ENCODE measurements around the gene KRTAP10-4.
"Not testable (repeated sequence)": the region's sequence is repeated elsewhere in the genome, so short reads cannot be mapped to it uniquely, and the experiment has no call there.

Gene KRTAP10-4

DNA sequence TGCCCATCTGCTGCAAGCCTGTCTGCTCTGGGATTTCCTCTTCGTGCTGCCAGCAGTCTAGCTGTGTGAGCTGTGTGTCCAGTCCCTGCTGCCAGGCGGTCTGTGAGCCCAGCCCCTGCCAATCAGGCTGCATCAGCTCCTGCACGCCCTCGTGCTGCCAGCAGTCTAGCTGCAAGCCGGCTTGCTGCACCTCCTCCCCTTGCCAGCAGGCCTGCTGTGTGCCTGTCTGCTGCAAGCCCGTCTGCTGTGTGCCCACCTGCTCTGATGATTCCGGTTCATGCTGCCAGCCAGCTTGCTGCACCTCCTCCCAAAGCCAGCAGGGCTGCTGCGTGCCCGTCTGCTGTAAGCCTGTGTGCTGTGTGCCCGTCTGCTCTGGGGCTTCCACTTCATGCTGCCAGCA, 27.6 kb downstream of the KRTAP10-4 start:
- H4K8ac ChIP-seq (ENCODE audit: low read length); H2BK5ac ChIP-seq (ENCODE audit: low read depth, low read length, poor library complexity, severe bottlenecking); H2AFZ ChIP-seq (ENCODE audit: low read depth, low read length); DNase-seq; H3K4me1 ChIP-seq (ENCODE audit: control insufficient read depth, insufficient read depth, low read depth, low read length); H2BK120ac ChIP-seq (ENCODE audit: low read depth, low read length); H3K14ac ChIP-seq (ENCODE audit: low read length in 2 of 2); H3K4ac ChIP-seq (ENCODE audit: low read depth in 1 of 2, low read length in 2 of 2); H3K79me1 ChIP-seq (replicated peaks; ENCODE audit: low read length, poor library complexity, severe bottlenecking); H2BK15ac ChIP-seq (ENCODE audit: low read depth, poor library complexity, severe bottlenecking); H2AK5ac ChIP-seq (ENCODE audit: low read length, severe bottlenecking); H4K91ac ChIP-seq (ENCODE audit: low read length); H3K4me3 ChIP-seq (ENCODE audit: insufficient read depth in 1 of 2, low read depth in 1 of 2, low read length in 2 of 2); H3K27ac ChIP-seq (ENCODE audit: low read length, poor library complexity, severe bottlenecking); H2BK12ac ChIP-seq (ENCODE audit: low read length in 2 of 2); H3K4me2 ChIP-seq (ENCODE audit: low read length, poor library complexity, severe bottlenecking); H3K23ac ChIP-seq (ENCODE audit: low read length in 2 of 2); H3K9me3 ChIP-seq (ENCODE audit: control insufficient read depth, low read length); H3K18ac ChIP-seq (ENCODE audit: low read depth in 1 of 2, low read length in 2 of 2); H3K9ac ChIP-seq (ENCODE audit: low read length); H3K36me3 ChIP-seq (ENCODE audit: control insufficient read depth in 1 of 2, insufficient read depth in 2 of 2, low read depth in 1 of 2, low read length in 2 of 2): not testable (repeated sequence)
- H3K27me3 ChIP-seq (ENCODE audit: control insufficient read depth in 1 of 2, insufficient read depth in 1 of 2, low read length in 2 of 2), result peaks cover 3 to 21% of the 10 kb centered on the region in 2 experiments
- WGBS, result 78% methylated on average over 10 of the region's 10 CpGs

DNA sequence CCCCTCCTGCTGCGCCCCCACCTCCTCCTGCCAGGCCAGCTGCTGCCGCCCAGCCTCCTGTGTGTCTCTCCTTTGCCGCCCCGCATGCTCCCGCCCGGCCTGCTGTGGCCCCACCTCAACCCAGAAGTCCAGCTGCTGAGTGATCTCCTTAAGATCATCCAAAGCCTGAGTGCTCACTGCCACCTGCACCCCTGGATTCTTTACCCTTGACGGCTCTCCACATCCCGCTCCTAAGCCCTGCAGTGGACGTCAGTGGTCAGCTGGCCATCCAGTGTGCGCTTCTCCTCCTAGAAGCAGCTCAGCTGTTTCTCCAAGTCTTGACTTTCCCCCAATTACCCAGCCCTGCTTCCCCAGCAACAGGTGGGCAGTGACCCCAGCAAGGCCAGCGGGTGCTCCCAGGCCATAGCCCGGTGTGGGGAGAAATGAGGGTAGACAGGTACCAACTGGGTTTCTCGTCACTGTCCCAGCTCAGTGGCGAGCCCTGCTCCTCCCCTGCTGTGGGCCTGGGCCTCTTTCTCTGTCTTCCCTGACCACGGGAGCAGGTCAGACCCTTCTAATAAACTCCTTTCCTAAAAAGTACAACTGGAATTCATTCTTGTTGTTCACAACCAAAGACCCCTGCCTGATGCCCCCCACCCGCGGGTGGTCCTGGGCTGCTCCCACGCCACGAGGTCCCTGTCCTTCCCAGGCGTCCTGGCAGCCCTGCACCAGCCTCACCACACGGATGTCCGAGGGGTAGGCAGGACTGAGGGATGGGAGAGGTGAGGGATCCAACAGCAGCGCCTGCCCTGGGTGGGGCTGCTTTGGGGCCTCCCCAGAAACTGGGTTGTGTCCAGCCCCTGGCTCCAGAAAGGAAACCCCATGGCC, 28.3 kb downstream of the KRTAP10-4 start:
- no peak for DNase-seq
- no peak overlapping the region for H3K27ac ChIP-seq (ENCODE audit: low read length, poor library complexity, severe bottlenecking)
- H3K79me1 ChIP-seq (replicated peaks; ENCODE audit: low read length, poor library complexity, severe bottlenecking), result no peaks in the 10 kb centered on the region
- no peaks in the 10 kb centered on the region for H3K4me1 ChIP-seq (ENCODE audit: control insufficient read depth, insufficient read depth, low read depth, low read length)
- H3K27me3 ChIP-seq (ENCODE audit: control insufficient read depth in 1 of 2, insufficient read depth in 1 of 2, low read length in 2 of 2), result peaks cover 3 to 21% of the 10 kb centered on the region in 2 experiments
- 87% methylated on average over 21 of the region's 23 CpGs for WGBS
- H3K36me3 ChIP-seq (ENCODE audit: control insufficient read depth in 1 of 2, insufficient read depth in 2 of 2, low read depth in 1 of 2, low read length in 2 of 2), result no peaks in the 10 kb centered on the region
- H2AK5ac ChIP-seq (ENCODE audit: low read length, severe bottlenecking), result no peak overlapping the region
- no peak overlapping the region for H3K4ac ChIP-seq (ENCODE audit: low read depth in 1 of 2, low read length in 2 of 2)
- peaks cover 3% of the 10 kb centered on the region for H3K9me3 ChIP-seq (ENCODE audit: control insufficient read depth, low read length)
- no peak overlapping the region for H3K23ac ChIP-seq (ENCODE audit: low read length in 2 of 2)
- no peak overlapping the region for H3K18ac ChIP-seq (ENCODE audit: low read depth in 1 of 2, low read length in 2 of 2)
- no peak overlapping the region for H2AFZ ChIP-seq (ENCODE audit: low read depth, low read length)
- no peak overlapping the region for H3K14ac ChIP-seq (ENCODE audit: low read length in 2 of 2)
- no peak overlapping the region for H2BK15ac ChIP-seq (ENCODE audit: low read depth, poor library complexity, severe bottlenecking)
- no peak overlapping the region for H2BK5ac ChIP-seq (ENCODE audit: low read depth, low read length, poor library complexity, severe bottlenecking)
- H4K8ac ChIP-seq (ENCODE audit: low read length), result no peak overlapping the region
- no peak overlapping the region for H4K91ac ChIP-seq (ENCODE audit: low read length)
- H3K4me3 ChIP-seq (ENCODE audit: insufficient read depth in 1 of 2, low read depth in 1 of 2, low read length in 2 of 2), result no peak overlapping the region
- H3K9ac ChIP-seq (ENCODE audit: low read length), result no peak overlapping the region
- no peak overlapping the region for H2BK120ac ChIP-seq (ENCODE audit: low read depth, low read length)
- no peak overlapping the region for H3K4me2 ChIP-seq (ENCODE audit: low read length, poor library complexity, severe bottlenecking)
- no peak overlapping the region for H2BK12ac ChIP-seq (ENCODE audit: low read length in 2 of 2)

DNA sequence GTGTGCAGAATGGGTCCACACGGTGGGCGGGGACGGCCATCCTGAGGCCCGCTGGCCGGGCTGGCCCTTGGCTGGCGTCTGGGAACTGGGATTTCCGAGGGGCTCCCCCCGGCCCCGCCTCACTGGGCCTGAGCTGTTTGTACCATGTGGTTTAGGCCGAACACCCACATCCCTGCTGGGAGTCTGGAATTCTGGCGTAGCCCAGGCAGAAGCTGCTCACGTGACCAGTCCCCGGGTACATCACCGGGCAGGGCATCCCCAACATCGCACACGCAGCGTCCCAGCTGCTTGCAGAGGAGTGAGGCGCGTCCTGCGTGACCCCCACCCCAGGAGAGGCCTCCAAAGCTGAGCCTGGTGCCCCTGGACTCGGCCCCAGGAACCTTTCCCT, 28.9 kb downstream of the KRTAP10-4 start:
- Histone ChIP-seq H3K27ac (ENCODE audit: low read length, poor library complexity, severe bottlenecking) (no peak overlapping the region), H3K27me3 (ENCODE audit: control insufficient read depth in 1 of 2, insufficient read depth in 1 of 2, low read length in 2 of 2) (peaks cover 3 to 21% of the 10 kb centered on the region in 2 experiments), H3K4ac (ENCODE audit: low read depth in 1 of 2, low read length in 2 of 2) (no peak overlapping the region), H3K18ac (ENCODE audit: low read depth in 1 of 2, low read length in 2 of 2) (no peak overlapping the region), H4K8ac (ENCODE audit: low read length) (no peak overlapping the region), H3K79me1 (replicated peaks; ENCODE audit: low read length, poor library complexity, severe bottlenecking) (no peaks in the 10 kb centered on the region), H2AFZ (ENCODE audit: low read depth, low read length) (no peak overlapping the region), H3K23ac (ENCODE audit: low read length in 2 of 2) (no peak overlapping the region), H3K9ac (ENCODE audit: low read length) (no peak overlapping the region), H2BK15ac (ENCODE audit: low read depth, poor library complexity, severe bottlenecking) (no peak overlapping the region), H2BK120ac (ENCODE audit: low read depth, low read length) (no peak overlapping the region), H3K9me3 (ENCODE audit: control insufficient read depth, low read length) (peaks cover 3% of the 10 kb centered on the region), H3K14ac (ENCODE audit: low read length in 2 of 2) (no peak overlapping the region), H2AK5ac (ENCODE audit: low read length, severe bottlenecking) (no peak overlapping the region), H3K36me3 (ENCODE audit: control insufficient read depth in 1 of 2, insufficient read depth in 2 of 2, low read depth in 1 of 2, low read length in 2 of 2) (no peaks in the 10 kb centered on the region), H3K4me3 (ENCODE audit: insufficient read depth in 1 of 2, low read depth in 1 of 2, low read length in 2 of 2) (no peak overlapping the region), H2BK5ac (ENCODE audit: low read depth, low read length, poor library complexity, severe bottlenecking) (no peak overlapping the region), H4K91ac (ENCODE audit: low read length) (no peak overlapping the region), H3K4me2 (ENCODE audit: low read length, poor library complexity, severe bottlenecking) (no peak overlapping the region), H3K4me1 (ENCODE audit: control insufficient read depth, insufficient read depth, low read depth, low read length) (no peaks in the 10 kb centered on the region), H2BK12ac (ENCODE audit: low read length in 2 of 2) (no peak overlapping the region)
- DNase-seq, result no peak
- WGBS, result 84% methylated on average over 20 of the region's 21 CpGs

DNA sequence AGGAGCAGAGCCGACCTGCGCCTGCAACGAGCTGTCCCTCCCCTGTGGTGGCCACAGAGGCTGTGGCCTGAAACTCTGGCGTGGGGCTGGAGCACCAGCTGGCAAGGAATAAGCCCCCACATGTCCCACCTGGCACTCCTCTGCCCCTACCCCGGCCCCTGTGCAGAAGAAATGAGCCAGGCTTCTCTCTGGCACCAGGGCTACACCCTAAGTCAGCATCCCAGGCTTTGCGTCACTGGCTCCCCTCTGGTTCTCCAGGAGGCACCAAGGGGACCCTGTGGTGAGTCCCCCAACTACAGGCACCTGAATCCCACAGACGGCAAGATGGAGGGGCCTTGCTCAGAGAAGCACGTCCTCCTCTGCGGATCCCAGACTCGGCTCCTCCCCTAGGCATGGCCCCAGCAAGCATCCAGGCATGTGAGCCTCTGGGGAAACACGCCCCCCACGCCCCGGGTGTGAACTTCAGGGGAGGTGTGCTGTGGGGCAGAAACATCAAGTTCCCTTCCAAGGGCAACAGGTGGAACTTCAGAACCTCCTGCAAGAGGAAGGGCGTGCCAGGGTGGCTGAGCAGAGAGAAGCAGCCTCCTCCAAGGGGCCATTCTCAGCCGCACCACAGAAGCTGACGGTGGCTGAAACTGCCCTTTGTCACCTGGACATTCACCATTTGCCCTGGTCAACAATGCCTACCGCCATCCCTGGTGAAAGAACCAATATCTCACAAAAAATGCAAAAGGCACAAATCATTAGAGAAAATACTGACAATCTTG, 29.8 kb downstream of the KRTAP10-4 start:
- Histone ChIP-seq H4K8ac (ENCODE audit: low read length) (no peak overlapping the region), H3K27me3 (ENCODE audit: control insufficient read depth in 1 of 2, insufficient read depth in 1 of 2, low read length in 2 of 2) (peaks cover 3 to 17% of the 10 kb centered on the region in 2 experiments), H2AFZ (ENCODE audit: low read depth, low read length) (no peak overlapping the region), H3K27ac (ENCODE audit: low read length, poor library complexity, severe bottlenecking) (no peak overlapping the region), H3K9me3 (ENCODE audit: control insufficient read depth, low read length) (peaks cover 9% of the 10 kb centered on the region), H3K79me1 (replicated peaks; ENCODE audit: low read length, poor library complexity, severe bottlenecking) (no peaks in the 10 kb centered on the region), H3K23ac (ENCODE audit: low read length in 2 of 2) (no peak overlapping the region), H3K9ac (ENCODE audit: low read length) (no peak overlapping the region), H2AK5ac (ENCODE audit: low read length, severe bottlenecking) (no peak overlapping the region), H2BK5ac (ENCODE audit: low read depth, low read length, poor library complexity, severe bottlenecking) (no peak overlapping the region), H4K91ac (ENCODE audit: low read length) (no peak overlapping the region), H2BK15ac (ENCODE audit: low read depth, poor library complexity, severe bottlenecking) (no peak overlapping the region), H3K4ac (ENCODE audit: low read depth in 1 of 2, low read length in 2 of 2) (no peak overlapping the region), H3K4me1 (ENCODE audit: control insufficient read depth, insufficient read depth, low read depth, low read length) (no peaks in the 10 kb centered on the region), H3K36me3 (ENCODE audit: control insufficient read depth in 1 of 2, insufficient read depth in 2 of 2, low read depth in 1 of 2, low read length in 2 of 2) (no peaks in the 10 kb centered on the region), H2BK120ac (ENCODE audit: low read depth, low read length) (no peak overlapping the region), H3K4me3 (ENCODE audit: insufficient read depth in 1 of 2, low read depth in 1 of 2, low read length in 2 of 2) (no peak overlapping the region), H2BK12ac (ENCODE audit: low read length in 2 of 2) (no peak overlapping the region), H3K18ac (ENCODE audit: low read depth in 1 of 2, low read length in 2 of 2) (no peak overlapping the region), H3K4me2 (ENCODE audit: low read length, poor library complexity, severe bottlenecking) (no peak overlapping the region), H3K14ac (ENCODE audit: low read length in 2 of 2) (no peak overlapping the region)
- 47% methylated on average over 17 of the region's 17 CpGs for WGBS
- no peak for DNase-seq

Measured in mesenchymal stem cell (in vitro differentiated cells and primary cell).